Tibial artery (tissue), 4 donors: ENCODE results near the gene IGSF6.

ENCODE experiments used
- DNase-seq, 2 donors: peaks; one replicate each; pipeline ENCODE4 v3.0.0-alpha.2; 2019
- H3K27ac ChIP-seq, 2 donors: fragments of 200-600 bp; sonication (generic) in 1 of 2; 1 replicate in 1 of 2; 2 replicates in 1 of 2; pipeline ENCODE4 v1.5.1; 2018 to 2019; ENCODE audit warnings: mild to moderate bottlenecking in 1 of 2
- H3K27me3 ChIP-seq, 2 donors: fragments of 200-600 bp; sonication (generic) in 1 of 2; one replicate each; pipeline versions ENCODE4 v1.5.1 to v1.6.0; 2016 to 2019
- H3K36me3 ChIP-seq, 3 donors: fragments of 200-600 bp; sonication (generic) in 2 of 3; one replicate each; pipeline ENCODE4 v1.5.1; 2016 to 2019; ENCODE audit warnings: mild to moderate bottlenecking in 2 of 3
- H3K4me1 ChIP-seq, 4 donors: fragments of 200-600 bp; sonication (generic) in 2 of 4; 1 replicate in 3 of 4; 2 replicates in 1 of 4; pipeline ENCODE4 v1.5.1; 2016 to 2019
- H3K4me3 ChIP-seq, 2 donors: fragments of 200-600 bp; sonication (generic) in 1 of 2; 1 replicate in 1 of 2; 2 replicates in 1 of 2; pipeline ENCODE4 v1.5.1; 2018 to 2019; ENCODE audit warnings: mild to moderate bottlenecking in 2 of 2
- H3K9me3 ChIP-seq, 3 donors: fragments of 200-600 bp; sonication (generic) in 1 of 3; one replicate each; pipeline ENCODE4 v1.5.1; 2016 to 2019
- CTCF ChIP-seq, 2 experiments: fragments of 200-600 bp in 1 of 2; fragments of 450-650 bp in 1 of 2; IDR thresholded peaks; one replicate each; pipeline ENCODE4 v1.5.1; 2017 to 2019; ENCODE audit warnings: antibody characterized with exemption in 2 of 2, mild to moderate bottlenecking in 1 of 2, moderate library complexity in 1 of 2
- intact Hi-C: fragments of 100-400 bp; cut with DNase I; formaldehyde crosslinking; loops from one replicate; pipeline ENCODE4 v1.15.0; 2023; ENCODE audit warnings: low total_unique reads

Gene IGSF6

GRCh38 chr16:21644674-21645073 is 7.7 kb downstream of the IGSF6 start:
- TF ChIP-seq CTCF (IDR thresholded peaks at IDR 0.05) = no peak
- H3K4me3 ChIP-seq = no peak overlapping the region
- no peak for DNase-seq

GRCh38 chr16:21643785-21644184 is 8.6 kb downstream of the IGSF6 start:
- Histone ChIP-seq H3K4me1 (no peaks in the 10 kb centered on the region), H3K4me3 (no peak overlapping the region), H3K27me3 (no peaks in the 10 kb centered on the region), H3K36me3 (no peaks in the 10 kb centered on the region), H3K27ac (no peak overlapping the region), H3K9me3 (no peaks in the 10 kb centered on the region)
- no peak for DNase-seq
- no peak for TF ChIP-seq CTCF (IDR thresholded peaks at IDR 0.05)
- intact Hi-C loops = loop anchor here (2.0 kb wide), 1 partner anchor 59 kb away; no protein-coding TSS in a partner anchor

More at GRCh38 chr16:21644674-21645073, 7.7 kb downstream of the IGSF6 start:
- H3K4me1 ChIP-seq = no peaks in the 10 kb centered on the region
- no peaks in the 10 kb centered on the region for H3K27me3 ChIP-seq
- no peaks in the 10 kb centered on the region for H3K36me3 ChIP-seq
- intact Hi-C loops = loop anchor here (2.0 kb wide), 1 partner anchor 60 kb away; no protein-coding TSS in a partner anchor
- H3K27ac ChIP-seq = no peak overlapping the region
- no peaks in the 10 kb centered on the region for H3K9me3 ChIP-seq

GRCh38 chr16:21642861-21643260 is 9.5 kb downstream of the IGSF6 start:
- intact Hi-C loops = no loop called here
- H3K4me3 ChIP-seq = no peak overlapping the region
- H3K36me3 ChIP-seq = no peaks in the 10 kb centered on the region
- no peak for TF ChIP-seq CTCF (IDR thresholded peaks at IDR 0.05)
- no peaks in the 10 kb centered on the region for H3K27me3 ChIP-seq
- no peak overlapping the region for H3K27ac ChIP-seq
- no peaks in the 10 kb centered on the region for H3K4me1 ChIP-seq
- DNase-seq = no peak
- no peaks in the 10 kb centered on the region for H3K9me3 ChIP-seq

- DNase-seq = no peak
- no peaks in the 10 kb centered on the region for H3K4me1 ChIP-seq
Observed at GRCh38 chr16:21641916-21642315, 10.5 kb downstream of the IGSF6 start.

GRCh38 chr16:21639493-21639892 is 12.9 kb downstream of the IGSF6 start:
- no peak for TF ChIP-seq CTCF (IDR thresholded peaks at IDR 0.05)
- H3K27ac ChIP-seq = no peak overlapping the region
- intact Hi-C loops = no loop called here
- H3K36me3 ChIP-seq = peaks cover 0 to 27% (median 7%) of the 10 kb centered on the region in 3 donors
- H3K27me3 ChIP-seq = no peaks in the 10 kb centered on the region
- no peaks in the 10 kb centered on the region for H3K9me3 ChIP-seq
- H3K4me1 ChIP-seq = no peaks in the 10 kb centered on the region
- DNase-seq = no peak
- H3K4me3 ChIP-seq = no peak overlapping the region

More at GRCh38 chr16:21641916-21642315, 10.5 kb downstream of the IGSF6 start:
- Histone ChIP-seq H3K36me3 (peaks cover 0 to 7% (median 7%) of the 10 kb centered on the region in 3 donors), H3K4me3 (no peak overlapping the region), H3K9me3 (no peaks in the 10 kb centered on the region), H3K27ac (no peak overlapping the region), H3K27me3 (no peaks in the 10 kb centered on the region)
- intact Hi-C loops = no loop called here
- TF ChIP-seq CTCF (IDR thresholded peaks at IDR 0.05) = no peak

GRCh38 chr16:21638573-21638975 is 13.8 kb downstream of the IGSF6 start:
- H3K36me3 ChIP-seq = peaks cover 0 to 34% (median 10%) of the 10 kb centered on the region in 3 donors
- no peaks in the 10 kb centered on the region for H3K4me1 ChIP-seq
- no peak for DNase-seq
- H3K27me3 ChIP-seq = no peaks in the 10 kb centered on the region
- intact Hi-C loops = no loop called here
- H3K9me3 ChIP-seq = no peaks in the 10 kb centered on the region
- H3K27ac ChIP-seq = no peak overlapping the region
- TF ChIP-seq CTCF (IDR thresholded peaks at IDR 0.05) = no peak
- H3K4me3 ChIP-seq = no peak overlapping the region
